Fibroblast of lung (primary cell): Measurements from ENCODE around the gene POP7.

Source experiments
- EZH2 ChIP-seq: IDR thresholded peaks from 2 replicates; pipeline ENCODE4 v1.5.1; 2012; ENCODE audit warnings: low read length, control low read depth, mild to moderate bottlenecking; ENCODE audit errors: missing control alignments
- TF ChIP-seq, protein P1 (sequence below), 2 donors: IDR thresholded peaks in 1 of 2; conservative IDR thresholded peaks in 1 of 2; 1 replicate in 1 of 2; 2 replicates in 1 of 2; pipeline ENCODE4 v1.5.1; 2011 to 2012; ENCODE audit warnings: low read length in 2 of 2, control low read depth in 1 of 2, inconsistent platforms in 1 of 2, low read depth in 1 of 2, mild to moderate bottlenecking in 1 of 2

DNA sequence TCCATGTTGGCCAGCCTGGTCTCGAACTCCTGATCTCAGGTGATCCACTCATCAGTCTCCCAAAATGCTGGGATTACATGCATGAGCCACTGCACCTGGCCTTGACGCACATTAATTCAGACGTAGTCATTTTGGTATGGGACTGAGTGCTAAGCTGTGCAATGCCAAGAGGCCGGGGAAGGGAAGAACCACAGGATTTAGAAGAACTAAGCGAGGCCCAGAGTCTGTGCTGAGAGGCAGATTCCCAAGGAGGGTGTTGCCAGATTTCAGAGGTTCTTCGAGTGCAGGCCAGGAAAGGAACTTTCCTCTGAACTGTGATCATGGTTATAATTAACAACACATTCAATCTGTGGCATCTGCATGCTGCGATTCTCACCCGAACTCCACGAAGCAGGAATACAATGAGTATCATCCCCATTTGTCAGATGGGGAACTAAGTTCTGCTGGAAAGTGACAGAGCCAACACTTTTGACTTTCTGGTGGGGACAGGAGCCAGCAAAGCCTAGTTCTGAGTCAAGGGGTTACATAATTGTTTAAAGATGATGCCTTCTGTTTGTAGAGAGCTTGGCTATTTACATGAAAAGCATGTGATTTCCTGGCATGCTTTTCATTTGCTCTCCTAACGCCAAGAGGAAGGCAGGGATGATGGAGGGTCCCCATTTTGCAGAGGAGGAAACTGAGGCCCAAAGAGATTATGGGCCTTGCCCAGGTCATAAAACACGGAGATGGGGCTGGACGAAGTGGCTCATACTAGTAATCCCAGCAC is 21.3 kb downstream of the POP7 start:
- TF ChIP-seq, protein P1, sequence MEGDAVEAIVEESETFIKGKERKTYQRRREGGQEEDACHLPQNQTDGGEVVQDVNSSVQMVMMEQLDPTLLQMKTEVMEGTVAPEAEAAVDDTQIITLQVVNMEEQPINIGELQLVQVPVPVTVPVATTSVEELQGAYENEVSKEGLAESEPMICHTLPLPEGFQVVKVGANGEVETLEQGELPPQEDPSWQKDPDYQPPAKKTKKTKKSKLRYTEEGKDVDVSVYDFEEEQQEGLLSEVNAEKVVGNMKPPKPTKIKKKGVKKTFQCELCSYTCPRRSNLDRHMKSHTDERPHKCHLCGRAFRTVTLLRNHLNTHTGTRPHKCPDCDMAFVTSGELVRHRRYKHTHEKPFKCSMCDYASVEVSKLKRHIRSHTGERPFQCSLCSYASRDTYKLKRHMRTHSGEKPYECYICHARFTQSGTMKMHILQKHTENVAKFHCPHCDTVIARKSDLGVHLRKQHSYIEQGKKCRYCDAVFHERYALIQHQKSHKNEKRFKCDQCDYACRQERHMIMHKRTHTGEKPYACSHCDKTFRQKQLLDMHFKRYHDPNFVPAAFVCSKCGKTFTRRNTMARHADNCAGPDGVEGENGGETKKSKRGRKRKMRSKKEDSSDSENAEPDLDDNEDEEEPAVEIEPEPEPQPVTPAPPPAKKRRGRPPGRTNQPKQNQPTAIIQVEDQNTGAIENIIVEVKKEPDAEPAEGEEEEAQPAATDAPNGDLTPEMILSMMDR (conservative IDR thresholded peaks at IDR 0.05 in 1 of 2, IDR thresholded peaks at IDR 0.05 in 1 of 2; ENCODE audit: low read depth in 1 of 2, low read length in 2 of 2) = no peak
- no peak for TF ChIP-seq EZH2
